ENCODE results near the gene TXNDC5.

TXNDC5 gene

DNA sequence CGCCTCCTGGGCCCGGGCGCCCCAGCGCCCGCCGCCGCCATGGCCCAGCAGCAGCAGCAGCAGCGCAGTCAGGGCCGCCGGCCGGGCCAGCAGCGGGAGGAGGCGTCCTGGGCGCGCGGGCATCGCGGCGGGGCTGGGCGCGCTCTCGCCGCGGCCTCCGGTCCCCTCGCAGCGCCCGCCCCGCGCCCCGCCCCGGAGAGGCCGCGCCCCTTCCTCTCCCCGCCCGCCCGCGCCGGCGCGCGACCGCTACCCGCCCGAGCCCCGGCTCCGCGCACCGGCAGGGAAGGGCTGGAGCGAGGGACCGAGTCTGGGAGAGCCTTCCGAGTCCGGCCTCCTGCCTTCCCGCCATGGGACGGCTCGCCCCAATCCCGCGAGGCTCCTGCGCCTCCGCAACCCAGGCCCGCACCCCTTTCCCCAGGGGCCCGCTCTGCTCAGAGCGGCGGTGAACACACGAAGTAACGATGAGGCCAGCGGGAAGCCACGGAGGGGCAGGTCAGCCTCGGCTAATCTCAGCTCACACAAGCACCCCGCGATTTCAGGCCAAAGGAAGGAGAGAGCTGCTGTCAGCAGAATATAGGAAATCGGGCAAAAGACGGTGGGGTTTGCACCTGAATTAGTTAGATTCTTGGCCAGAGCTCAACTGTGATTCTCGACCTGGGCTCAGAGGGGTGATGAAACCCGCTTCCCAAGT lies at the start of gene TXNDC5:
TXNDC5 (minus strand) TSS at position 135 of the 691 bp plus-strand sequence; CDS start at position 123, 12 bp downstream.
- peak; percentile 51 for DNase-seq (ENCODE audit: low spot score)

DNA sequence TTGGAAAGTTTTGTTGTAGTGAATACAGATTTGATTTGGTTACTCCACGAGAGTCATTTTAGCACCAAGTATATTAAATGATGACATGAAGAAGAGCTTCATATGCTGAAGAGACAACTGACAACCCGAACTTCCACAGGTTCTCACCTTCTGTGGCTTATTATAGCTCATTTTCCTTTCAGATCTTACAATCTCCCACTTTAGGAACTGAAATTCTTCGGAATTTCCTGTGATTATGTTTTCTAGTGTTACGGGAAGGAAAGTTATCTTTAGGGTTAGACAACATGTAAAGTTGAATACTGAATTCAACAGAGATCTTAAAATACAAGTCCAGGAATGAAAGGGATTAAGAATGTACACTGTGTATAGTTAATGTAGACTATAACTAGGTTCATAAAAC lies 49.6 kb upstream of the TXNDC5 start:
- DNase-seq (ENCODE audit: low spot score): no peak

DNA sequence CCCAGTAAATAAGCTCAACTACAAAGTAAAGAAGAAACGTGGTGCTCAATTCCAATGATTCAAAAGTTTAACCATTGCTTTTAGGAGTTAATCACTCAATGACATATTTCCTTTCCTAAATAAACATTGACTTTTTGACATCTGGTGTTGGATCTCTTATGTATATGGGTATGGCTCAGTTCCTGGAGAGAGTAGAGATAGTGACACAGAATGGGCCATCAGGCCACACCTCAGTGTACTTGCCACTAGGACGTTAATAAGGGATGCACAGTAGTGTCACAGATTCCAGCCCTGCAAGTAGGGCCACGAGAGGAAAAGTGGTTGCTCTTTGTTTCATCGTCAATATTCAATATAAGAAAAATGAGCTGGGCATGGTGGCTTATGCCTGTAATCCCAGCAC lies 48.9 kb upstream of the TXNDC5 start:
- DNase-seq (ENCODE audit: low spot score): no peak

DNA sequence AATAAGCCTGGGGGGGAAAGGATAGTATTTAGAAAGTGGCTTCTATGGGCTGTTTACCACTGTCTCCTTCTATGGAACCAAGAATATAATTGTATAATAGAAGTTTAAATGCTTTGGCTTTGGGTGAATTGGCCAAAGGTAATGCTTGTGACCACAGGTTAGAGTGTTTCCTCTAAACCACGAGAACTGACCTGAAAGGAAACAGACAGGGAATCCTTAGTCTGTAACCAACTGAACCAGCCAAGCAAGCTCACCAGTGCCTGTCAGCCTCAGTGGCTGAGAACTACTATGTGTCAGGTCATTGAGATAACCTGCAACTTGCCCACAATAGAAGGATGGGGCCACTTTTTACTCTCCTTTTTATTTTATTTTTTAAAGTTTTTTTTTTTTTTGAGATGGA lies 47.9 kb upstream of the TXNDC5 start:
- DNase-seq (ENCODE audit: low spot score): no peak

DNA sequence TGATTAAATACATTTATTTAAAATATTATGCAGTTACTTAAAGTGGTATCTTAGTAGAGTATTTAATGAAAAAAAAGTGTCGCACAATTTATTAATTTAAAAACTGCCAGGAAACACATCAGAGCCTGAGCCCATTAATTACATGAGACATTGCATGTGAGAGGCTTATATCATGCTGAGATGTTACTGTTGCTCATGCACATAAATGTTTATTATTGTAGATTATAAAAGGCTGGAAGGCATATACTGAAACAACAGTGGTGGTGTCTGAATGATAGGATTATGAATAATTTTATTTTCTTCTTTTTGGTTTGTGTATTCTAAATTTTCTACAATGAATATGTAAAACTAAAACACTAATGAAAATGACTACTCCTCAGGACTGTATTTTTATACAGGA lies 45.7 kb upstream of the TXNDC5 start:
- no peak for DNase-seq (ENCODE audit: low spot score)

DNA sequence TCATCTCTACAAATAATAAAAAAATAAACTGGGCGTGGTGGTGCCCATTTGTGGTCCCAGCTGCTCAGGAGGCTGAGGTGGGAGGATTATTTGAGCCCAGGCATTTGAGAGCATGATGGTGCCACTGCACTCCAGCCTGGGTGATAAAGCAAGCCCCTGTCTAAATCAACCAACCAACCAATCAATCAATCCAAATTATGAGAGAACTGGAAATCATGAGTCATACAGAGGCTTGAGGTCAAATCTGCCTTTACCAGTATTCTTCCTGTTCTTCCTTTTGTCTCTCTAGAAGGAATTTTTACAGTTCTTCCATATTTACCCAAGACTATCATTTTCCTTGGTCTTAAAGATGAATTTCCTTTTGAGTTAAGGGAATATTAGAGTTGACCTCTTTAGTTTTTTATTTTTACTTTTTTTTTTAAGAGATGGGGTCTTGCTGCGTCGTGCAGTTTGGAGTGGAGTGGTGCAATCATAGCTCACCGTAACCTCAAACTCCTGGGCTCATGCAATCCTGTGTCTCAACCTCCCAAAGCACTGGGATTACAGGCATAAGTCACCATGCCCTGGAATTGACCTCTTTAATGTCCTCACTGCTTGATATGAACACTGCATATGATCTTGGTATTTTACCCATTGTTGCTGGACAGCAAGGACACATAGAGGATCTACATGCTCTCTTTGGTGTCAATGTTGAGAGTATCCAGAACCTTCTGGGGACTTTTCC lies 44.1 kb upstream of the TXNDC5 start:
- DNase-seq (ENCODE audit: low spot score): no peak

DNA sequence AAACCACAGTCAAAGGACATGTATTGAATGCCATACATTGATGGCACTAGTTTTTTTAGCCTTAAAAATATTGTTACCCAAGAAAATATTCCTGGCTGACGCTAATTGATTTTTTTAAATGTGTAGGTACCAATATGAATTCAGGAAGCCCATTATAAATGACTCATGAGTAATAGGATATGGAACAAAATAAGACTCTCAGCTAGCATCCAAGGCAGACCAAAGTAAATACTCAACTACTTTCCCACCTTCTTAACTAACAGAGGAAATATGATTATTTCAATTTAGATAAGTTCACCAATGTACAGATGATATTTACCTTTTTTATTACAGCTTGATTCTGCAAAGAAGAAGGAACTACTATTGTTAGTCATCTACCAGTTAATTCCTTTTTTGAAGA lies 43.2 kb upstream of the TXNDC5 start:
- DNase-seq (ENCODE audit: low spot score): no peak

DNA sequence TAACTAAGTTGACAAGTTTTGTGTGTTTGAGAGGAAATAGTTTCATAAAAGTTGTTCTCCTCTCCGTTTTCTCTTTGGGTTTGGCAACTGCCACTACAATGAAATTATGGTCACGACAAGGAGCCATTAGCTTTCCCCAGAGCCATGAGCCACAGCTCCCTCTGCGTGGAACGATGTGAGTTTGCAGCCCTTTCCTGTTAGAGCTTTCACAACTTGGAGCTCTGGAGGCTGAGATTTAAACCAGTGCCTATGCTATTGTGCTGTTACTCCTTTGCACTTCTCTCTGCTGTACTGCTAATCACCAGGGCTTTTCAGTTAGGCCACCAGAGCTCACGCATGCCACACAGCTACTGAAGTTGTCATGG lies 29.3 kb upstream of the TXNDC5 start:
- no peak for DNase-seq (ENCODE audit: low spot score)

DNA sequence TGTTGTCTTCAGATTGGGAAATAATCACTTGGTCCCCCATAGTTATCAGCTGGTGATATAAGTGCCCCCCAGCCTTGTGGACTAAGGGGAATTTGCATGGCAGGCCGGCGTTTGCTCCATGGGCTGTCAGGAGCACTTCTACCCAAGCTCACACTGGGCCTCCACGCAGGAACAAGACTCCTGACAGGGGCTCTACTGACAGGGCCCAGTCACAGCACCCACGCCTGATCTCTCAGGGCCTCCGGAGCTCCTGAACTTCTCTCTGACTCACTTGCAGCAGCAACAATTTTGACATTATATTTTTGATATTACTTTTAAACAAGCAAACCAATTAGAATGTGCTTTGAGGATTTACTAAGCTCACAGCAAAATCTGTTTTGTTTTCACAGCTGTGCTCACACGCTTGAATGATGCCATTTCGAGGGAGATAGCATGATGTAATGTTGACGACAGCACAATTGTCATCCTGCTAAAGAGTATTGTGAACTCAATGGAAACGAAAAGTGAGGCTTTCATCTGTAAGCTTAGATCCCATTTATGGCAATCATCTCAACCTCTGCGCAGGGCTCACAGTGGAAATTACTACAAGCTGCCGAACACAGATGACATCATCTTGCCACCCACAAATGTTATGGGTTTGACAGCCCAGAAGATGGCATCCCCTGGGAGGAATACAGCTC lies 28.7 kb upstream of the TXNDC5 start:
- no peak for DNase-seq (ENCODE audit: low spot score)

DNA sequence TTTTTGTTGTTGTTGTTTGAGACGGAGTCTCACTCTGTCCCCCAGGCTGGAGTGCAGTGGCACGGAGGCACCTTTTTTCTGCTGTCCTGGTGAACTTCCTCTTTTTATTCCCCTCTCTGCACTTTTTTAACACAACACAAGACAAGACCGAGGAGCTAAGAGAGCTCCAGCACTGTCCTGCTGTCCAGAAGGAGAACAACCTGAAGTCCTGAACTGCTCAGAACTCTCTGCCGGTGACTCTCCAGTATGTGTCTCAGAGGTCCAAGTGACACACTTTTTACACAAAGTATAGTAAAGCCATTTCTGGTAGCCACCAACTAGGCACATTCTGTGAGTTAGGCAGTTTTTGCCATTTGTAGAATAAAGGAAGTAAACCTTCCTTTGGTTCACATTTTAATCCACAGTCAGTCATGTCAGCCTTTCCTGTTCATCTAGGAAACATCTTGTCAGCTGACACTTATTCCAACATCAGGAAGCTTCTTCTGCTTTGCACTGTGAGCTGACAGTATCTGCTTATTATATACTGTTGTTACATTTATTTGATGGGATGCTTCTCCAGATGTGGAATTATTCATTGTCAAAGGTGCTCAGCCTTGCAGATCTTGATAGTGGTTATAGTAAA lies 28.1 kb upstream of the TXNDC5 start:
- DNase-seq (ENCODE audit: low spot score): peak; percentile 58

DNA sequence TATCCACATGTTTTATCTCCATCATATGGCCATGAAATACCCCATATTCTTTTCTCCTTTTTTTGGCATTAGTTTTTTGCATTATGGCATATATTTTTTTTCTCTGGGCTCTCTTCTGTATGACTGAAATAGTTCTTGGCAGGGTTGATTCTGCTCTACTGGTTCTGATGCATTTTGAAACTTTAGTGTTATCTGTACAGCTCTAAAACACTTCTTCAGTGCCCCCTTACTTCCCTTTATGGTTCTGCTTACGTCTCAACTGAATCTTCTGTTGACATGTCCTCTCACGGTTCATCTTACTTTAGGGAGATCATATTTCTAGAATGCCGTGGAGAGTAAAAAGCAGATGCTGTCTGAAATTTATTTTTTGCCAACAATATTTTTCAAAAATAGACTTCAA lies 23.2 kb upstream of the TXNDC5 start:
- peak; percentile 50 for DNase-seq (ENCODE audit: low spot score)

DNA sequence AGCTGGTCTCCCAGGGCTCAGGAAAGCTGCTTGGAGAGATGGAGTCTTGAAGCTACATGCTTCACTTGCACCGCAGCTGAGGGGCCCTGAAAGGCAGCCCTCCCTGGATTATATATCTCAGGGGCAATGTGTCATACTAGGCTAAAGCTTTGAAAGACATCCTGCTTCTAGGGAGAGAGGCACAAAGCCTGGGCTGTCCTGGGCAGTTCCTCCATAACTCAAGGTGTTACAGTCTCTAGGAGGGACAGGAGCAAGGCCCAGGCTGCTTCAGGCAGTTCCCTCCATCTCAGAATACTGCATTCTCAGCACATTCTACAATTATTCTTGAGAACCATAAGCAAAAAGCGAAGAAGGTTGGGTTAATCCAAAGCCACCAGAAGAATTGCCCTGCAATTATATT lies 22.0 kb upstream of the TXNDC5 start:
- no peak for DNase-seq (ENCODE audit: low spot score)

DNA sequence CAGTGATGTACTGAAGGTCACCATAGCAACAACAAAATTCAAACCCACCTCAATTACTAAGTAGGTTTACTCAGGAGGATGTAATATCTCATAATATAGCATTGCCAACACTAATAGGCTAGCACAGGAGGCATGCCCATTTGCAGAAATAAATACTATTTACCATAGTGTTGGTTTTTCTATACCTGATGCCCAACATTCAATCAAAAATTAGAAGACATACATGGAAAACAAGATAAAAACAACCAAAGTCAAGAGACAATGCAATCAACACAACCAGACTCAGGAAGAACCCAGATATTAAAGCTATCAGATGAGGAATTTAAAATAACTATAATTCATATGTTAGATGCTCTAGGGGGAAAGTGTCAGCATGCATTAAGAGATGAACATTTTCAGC lies 14.3 kb upstream of the TXNDC5 start:
- DNase-seq (ENCODE audit: low spot score): no peak

DNA sequence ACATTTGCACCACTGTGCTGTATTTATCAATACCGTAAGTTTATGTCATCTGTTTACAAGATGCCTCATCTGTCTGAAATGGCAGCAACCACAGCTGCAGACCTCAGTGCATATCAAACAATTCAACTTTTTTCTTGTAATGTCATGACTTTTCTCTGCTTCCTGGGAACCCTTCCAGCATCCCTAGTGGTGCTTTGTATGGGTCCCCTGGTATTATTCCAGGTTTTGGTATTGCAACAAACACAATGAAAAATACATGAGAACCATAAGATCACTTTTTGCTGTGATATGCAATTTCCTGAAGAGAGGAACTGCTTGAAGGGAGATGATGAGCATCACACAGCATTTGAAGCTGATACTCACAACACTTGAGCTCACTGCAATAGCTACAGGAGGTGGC lies 12.0 kb upstream of the TXNDC5 start:
- DNase-seq (ENCODE audit: low spot score): no peak

DNA sequence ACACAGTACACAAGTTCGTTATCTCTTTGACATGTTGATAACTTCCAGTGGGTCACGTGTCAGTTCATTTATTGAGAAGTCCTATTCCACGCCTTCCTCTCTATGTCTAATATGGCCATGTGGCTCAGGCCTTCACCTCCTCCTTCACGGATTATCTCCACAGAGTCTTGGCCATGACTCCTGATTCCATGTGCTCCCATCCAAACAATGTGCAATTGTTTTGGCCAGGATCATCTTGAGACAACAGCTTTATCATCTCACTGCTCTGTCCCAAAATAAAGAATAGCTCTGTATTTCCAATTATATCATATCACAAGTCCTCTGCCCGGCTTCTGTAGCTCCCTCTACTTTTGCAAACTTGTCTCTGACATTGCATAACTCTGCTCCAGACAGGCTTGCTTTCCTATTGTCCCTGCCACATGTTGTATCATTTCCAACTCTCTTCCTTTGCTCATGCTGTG lies 11.1 kb upstream of the TXNDC5 start:
- DNase-seq (ENCODE audit: low spot score): no peak

DNA sequence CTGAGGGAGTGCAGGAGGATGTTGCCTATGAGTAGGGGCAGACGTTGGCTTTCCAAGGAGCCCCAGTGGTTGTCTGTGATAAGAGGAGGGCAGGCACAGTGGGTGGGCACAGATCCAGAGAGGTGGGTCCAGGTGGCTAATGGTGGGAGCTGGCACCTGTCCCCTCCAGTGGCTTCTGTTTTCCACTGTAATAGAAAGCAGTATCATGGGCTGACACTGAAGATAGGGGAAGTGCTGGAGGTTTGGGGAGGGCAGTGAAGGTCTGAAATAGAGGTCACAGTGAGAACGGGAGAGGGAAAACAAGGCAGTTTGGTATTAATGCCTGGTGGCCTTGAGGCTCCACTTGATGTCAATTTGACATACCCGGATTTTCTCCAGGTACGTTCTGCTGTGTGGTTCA lies 10.5 kb upstream of the TXNDC5 start:
- no peak for DNase-seq (ENCODE audit: low spot score)

DNA sequence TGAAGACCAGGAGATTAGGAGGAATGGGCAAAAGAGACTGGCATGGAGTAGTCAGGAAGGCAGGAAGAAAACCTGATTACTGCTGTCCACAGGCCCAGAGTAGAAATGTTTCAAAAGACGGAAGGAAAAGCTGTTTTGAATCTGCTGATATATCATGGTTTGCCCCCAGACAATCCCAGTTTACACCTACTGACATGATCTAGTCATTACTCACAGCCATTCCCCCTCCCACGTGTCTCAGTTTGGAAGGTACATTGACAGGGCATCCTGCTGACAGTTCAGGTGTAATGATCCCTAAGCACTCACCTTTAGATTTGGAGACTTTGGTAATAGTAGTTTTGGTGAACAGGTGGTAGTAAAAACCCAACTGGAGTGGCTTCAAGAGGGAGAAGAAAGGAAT lies 9.8 kb upstream of the TXNDC5 start:
- no peak for DNase-seq (ENCODE audit: low spot score)

DNA sequence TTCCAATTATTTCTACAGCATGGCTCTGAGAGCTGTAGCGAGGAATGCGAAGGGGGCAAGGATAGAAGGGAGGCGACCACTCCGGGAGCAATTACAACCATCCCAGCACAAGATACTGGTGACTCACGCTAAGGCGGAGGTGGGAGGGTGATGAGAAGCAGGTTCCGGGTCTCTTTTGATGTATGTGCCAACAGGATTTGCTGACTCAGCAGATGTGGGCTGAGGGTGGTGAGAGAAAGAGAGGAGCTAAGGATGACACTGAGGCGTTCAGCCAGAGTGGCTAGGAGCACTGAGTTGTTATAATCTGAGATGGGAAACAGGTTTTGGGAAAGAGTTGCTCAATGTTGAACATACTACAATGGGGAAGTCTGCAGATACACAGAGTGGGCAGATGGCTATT lies 9.3 kb upstream of the TXNDC5 start:
- DNase-seq (ENCODE audit: low spot score): no peak

DNA sequence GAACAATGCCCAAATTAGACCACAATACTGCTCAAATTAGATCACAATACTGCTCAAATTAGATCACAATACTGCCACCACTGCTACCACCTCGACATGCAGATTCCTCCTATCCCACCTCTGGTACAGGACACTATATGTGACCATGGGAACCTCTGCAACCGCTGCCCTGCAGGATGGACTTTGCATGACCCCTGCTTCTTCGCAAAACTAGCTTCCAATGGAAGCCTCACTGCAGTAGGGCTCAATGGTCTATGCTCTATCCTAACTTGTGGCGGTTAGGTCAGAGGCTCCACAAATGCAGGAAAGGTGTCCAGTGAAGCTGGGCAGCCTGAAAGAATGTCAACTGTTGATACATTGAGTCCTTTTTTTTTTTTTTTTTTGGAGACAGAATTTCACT lies 7.8 kb upstream of the TXNDC5 start:
- no peak for DNase-seq (ENCODE audit: low spot score)

DNA sequence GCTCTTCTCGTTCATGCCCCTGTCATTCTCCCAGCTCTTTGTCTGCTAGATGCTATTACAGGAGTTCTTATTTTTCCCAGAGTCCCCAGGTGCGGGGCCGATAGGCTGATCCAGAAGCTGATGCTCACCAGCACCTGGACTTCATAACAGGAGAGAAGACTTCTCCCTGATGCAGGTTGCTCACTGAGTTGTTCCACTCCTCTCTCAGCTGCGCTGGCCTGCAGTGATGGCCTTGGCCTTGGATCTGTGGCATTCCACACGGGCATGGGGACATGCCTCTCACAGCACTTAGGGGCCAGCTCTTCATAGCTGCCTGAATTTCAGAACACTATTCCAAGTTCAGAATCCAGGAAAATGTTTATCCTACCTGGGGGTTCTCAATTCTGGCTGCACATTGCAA lies 7.1 kb upstream of the TXNDC5 start:
- no peak for DNase-seq (ENCODE audit: low spot score)

DNA sequence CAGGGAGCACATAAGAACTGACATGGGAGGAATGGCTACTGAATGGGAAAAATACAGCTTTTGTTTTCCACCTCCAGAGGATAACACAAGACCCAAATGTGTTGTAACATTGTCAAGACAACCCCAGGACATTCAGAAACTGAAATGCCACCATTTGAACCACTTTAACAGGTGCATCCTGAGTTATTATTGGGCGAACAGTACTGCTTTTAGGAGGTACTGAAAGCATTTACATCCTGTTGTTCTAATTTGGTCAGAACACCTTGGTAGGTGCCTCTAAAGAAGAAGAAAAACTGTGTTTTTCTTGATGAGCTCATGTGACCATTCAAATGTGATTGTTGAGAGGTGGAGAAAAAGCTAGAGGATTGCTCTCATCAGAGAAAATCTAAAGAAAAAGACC lies 6.4 kb upstream of the TXNDC5 start:
- DNase-seq (ENCODE audit: low spot score): no peak

DNA sequence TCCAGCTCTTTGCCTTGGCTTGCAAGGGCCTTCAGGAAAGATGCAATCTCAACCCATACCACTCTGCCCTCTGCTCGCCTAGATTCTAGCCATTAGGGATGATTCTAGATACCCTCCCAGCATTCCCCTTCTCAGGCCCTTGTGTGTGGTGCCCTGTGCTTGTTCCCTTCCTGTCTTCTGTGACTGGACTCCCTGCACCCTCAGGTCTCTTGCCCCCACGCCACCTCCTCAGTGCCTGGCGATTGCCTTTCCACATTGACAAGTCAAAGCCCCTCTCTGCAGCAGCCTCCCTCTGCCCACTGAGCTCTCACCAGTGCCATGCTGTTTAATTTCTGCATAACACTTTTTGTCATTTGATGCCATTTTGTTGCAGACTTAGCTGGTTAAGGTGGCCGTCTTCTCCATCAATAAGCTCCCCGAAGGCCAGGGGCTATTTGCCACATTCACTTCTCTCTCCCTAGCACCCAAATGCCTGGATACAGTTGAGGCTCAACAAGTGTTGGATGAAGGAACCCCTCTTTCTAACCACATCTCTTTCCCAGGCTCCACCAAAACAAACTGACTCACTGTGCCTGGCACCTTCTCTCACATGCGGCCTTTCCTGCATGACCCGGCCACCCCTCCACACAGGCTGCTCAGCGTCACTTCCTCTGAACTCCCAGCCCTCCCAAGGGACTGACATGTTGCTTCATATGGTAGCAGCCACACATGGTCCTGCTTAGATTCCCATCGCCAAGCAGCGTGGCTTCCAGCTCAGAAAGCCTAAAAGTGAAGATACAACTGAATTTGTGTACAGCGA lies 4.6 kb upstream of the TXNDC5 start:
- DNase-seq (ENCODE audit: low spot score): no peak
